ENCODE measurements around the gene CCDC27. TPM values are rescaled to one million over a fixed set of nuclear protein-coding genes. Genes with fewer than 3 reads are reported as not detected.

The CCDC27 gene
- total and polyA plus RNA-seq, 2 of the 13 experiments (the other 11 are each of a cell fraction or from before 2014, with no cell fraction given) = not detected

- TF ChIP-seq ZBTB40 (IDR thresholded peaks at IDR 0.05) (peak; percentile 37; the same call in 1 of the 2 replicates), ZBTB40 (CRISPR knock-in tag; IDR thresholded peaks at IDR 0.05) (no peak), HDAC1 (CRISPR knock-in tag; IDR thresholded peaks at IDR 0.05) (peak; percentile 55; the same call in 1 of the 2 replicates), TFAP4 (IDR thresholded peaks at IDR 0.05; ENCODE audit: borderline replicate concordance, low read depth) (peak; percentile 55; the same call in 1 of the 2 replicates), PHF21A (CRISPR knock-in tag; IDR thresholded peaks at IDR 0.05) (peak; percentile 40; the same call in 1 of the 2 replicates), SP1 (IDR thresholded peaks at IDR 0.05) (no peak), SP1 (CRISPR knock-in tag; IDR thresholded peaks at IDR 0.05) (peak; percentile 43; the same call in 1 of the 2 replicates), YY1 (IDR thresholded peaks at IDR 0.05; ENCODE audit: insufficient read depth, insufficient replicate concordance, low read depth, low read length) (peak; percentile 51), PHF20 (CRISPR knock-in tag; IDR thresholded peaks at IDR 0.05) (peak; percentile 84), HNRNPK (IDR thresholded peaks at IDR 0.05; ENCODE audit: low read depth, low read length, poor library complexity, severe bottlenecking) (peak; percentile 22), KMT2B (CRISPR knock-in tag; IDR thresholded peaks at IDR 0.05) (0 out of 2 replicates have a peak, but pooled peaks have one; percentile 24), ZNF10 (CRISPR knock-in tag; IDR thresholded peaks at IDR 0.05; ENCODE audit: borderline replicate concordance, low read depth) (no peak), SRSF1 (optimal IDR thresholded peaks at IDR 0.05; ENCODE audit: low read depth, low read length) (peak; percentile 61), SIN3A (IDR thresholded peaks at IDR 0.05; ENCODE audit: borderline replicate concordance, low read depth, low read length) (peak; percentile 74; the same call in 1 of the 2 replicates)
- TF ChIP-seq, protein P1, sequence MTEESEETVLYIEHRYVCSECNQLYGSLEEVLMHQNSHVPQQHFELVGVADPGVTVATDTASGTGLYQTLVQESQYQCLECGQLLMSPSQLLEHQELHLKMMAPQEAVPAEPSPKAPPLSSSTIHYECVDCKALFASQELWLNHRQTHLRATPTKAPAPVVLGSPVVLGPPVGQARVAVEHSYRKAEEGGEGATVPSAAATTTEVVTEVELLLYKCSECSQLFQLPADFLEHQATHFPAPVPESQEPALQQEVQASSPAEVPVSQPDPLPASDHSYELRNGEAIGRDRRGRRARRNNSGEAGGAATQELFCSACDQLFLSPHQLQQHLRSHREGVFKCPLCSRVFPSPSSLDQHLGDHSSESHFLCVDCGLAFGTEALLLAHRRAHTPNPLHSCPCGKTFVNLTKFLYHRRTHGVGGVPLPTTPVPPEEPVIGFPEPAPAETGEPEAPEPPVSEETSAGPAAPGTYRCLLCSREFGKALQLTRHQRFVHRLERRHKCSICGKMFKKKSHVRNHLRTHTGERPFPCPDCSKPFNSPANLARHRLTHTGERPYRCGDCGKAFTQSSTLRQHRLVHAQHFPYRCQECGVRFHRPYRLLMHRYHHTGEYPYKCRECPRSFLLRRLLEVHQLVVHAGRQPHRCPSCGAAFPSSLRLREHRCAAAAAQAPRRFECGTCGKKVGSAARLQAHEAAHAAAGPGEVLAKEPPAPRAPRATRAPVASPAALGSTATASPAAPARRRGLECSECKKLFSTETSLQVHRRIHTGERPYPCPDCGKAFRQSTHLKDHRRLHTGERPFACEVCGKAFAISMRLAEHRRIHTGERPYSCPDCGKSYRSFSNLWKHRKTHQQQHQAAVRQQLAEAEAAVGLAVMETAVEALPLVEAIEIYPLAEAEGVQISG (CRISPR knock-in tag; IDR thresholded peaks at IDR 0.05) = peak; percentile 79
These were observed 5.3 kb upstream of the CCDC27 start (continued) for GRCh38 chr1:3746830-3747521.
